Neuron (in vitro differentiated cells): ENCODE results near the gene EDEM1.

Experiments used
- H2AFZ ChIP-seq: one replicate; pipeline ENCODE4 v1.6.1; 2013; ENCODE audit warnings: low read depth, mild to moderate bottlenecking, inconsistent platforms, low read length, moderate library complexity
- H3K27me3 ChIP-seq: one replicate; pipeline ENCODE4 v1.6.1; 2013; ENCODE audit warnings: low read length; ENCODE audit not compliant: insufficient read depth
- H3K36me3 ChIP-seq: one replicate; pipeline ENCODE4 v1.6.1; 2013; ENCODE audit warnings: low read length; ENCODE audit not compliant: insufficient read depth
- H3K4me1 ChIP-seq: one replicate; pipeline ENCODE4 v1.6.1; 2013; ENCODE audit warnings: low read length; ENCODE audit not compliant: insufficient read depth
- H3K4me3 ChIP-seq: 2 replicates; pipeline ENCODE4 v1.5.1; 2013; ENCODE audit warnings: mild to moderate bottlenecking, low read length, moderate library complexity
- H3K9me3 ChIP-seq: one replicate; pipeline ENCODE4 v1.6.1; 2013; ENCODE audit warnings: low read length

Gene EDEM1

GRCh38 chr3:5260992-5261501 lies 73.5 kb downstream of the EDEM1 start:
- Histone ChIP-seq H3K9me3 (no peaks in the 10 kb centered on the region), H3K4me1 (peaks cover 3% of the 10 kb centered on the region), H3K27me3 (no peaks in the 10 kb centered on the region), H3K36me3 (no peaks in the 10 kb centered on the region), H3K4me3 (no peak overlapping the region), H2AFZ (no peak overlapping the region)

GRCh38 chr3:5262507-5262906 lies 75.0 kb downstream of the EDEM1 start:
- Histone ChIP-seq H3K27me3 (no peaks in the 10 kb centered on the region), H3K4me3 (no peak overlapping the region), H3K9me3 (no peaks in the 10 kb centered on the region)

GRCh38 chr3:5264093-5264600 lies 76.6 kb downstream of the EDEM1 start:
- Histone ChIP-seq H3K9me3 (no peaks in the 10 kb centered on the region), H2AFZ (no peak overlapping the region), H3K4me3 (no peak overlapping the region), H3K36me3 (no peaks in the 10 kb centered on the region), H3K27me3 (no peaks in the 10 kb centered on the region), H3K4me1 (peaks cover 3% of the 10 kb centered on the region)

More at GRCh38 chr3:5262507-5262906, 75.0 kb downstream of the EDEM1 start:
- Histone ChIP-seq H3K36me3 (no peaks in the 10 kb centered on the region), H2AFZ (no peak overlapping the region), H3K4me1 (peaks cover 3% of the 10 kb centered on the region)

GRCh38 chr3:5264896-5265770 lies 77.6 kb downstream of the EDEM1 start:
- Histone ChIP-seq H2AFZ (no peak overlapping the region), H3K4me3 (no peak overlapping the region), H3K36me3 (no peaks in the 10 kb centered on the region), H3K4me1 (peaks cover 3% of the 10 kb centered on the region), H3K9me3 (no peaks in the 10 kb centered on the region), H3K27me3 (no peaks in the 10 kb centered on the region)

- H3K36me3 ChIP-seq = no peaks in the 10 kb centered on the region
- no peaks in the 10 kb centered on the region for H3K9me3 ChIP-seq
- peaks cover 3% of the 10 kb centered on the region for H3K4me1 ChIP-seq
- no peaks in the 10 kb centered on the region for H3K27me3 ChIP-seq
- H3K4me3 ChIP-seq = no peak overlapping the region
- H2AFZ ChIP-seq = no peak overlapping the region
Measured at GRCh38 chr3:5267252-5267651, 79.7 kb downstream of the EDEM1 start.

GRCh38 chr3:5267889-5268288 lies 80.4 kb downstream of the EDEM1 start:
- no peaks in the 10 kb centered on the region for H3K9me3 ChIP-seq

More at GRCh38 chr3:5267889-5268288, 80.4 kb downstream of the EDEM1 start:
- no peaks in the 10 kb centered on the region for H3K27me3 ChIP-seq
- H2AFZ ChIP-seq = no peak overlapping the region
- no peaks in the 10 kb centered on the region for H3K36me3 ChIP-seq
- H3K4me1 ChIP-seq = peaks cover 3% of the 10 kb centered on the region
- H3K4me3 ChIP-seq = no peak overlapping the region
